WTC11 (cell line): ENCODE data around the gene GART. TPM values are rescaled to one million over a fixed set of nuclear protein-coding genes. Genes with fewer than 3 reads are reported as not detected.
"Not testable (repeated sequence)": the region's sequence is repeated elsewhere in the genome, so short reads cannot be mapped to it uniquely, and the experiment has no call there.

Experiments
- ATAC-seq: fragments of 200-7000 bp; cut with Tn5 transposase; 2 replicates; pipeline ENCODE4 v1.10.0; 2021; ENCODE audit warnings: mild to moderate bottlenecking, moderate library complexity
- CTCF ChIA-PET: fragments of 300-600 bp; sonication (Branson Sonifier 250); formaldehyde crosslinking; loops from one replicate; lab custom pipeline; 2021; ENCODE audit warnings: antibody characterized with exemption; lab: Charles Lee
- POLR2A ChIA-PET: fragments of 350-600 bp; sonication (Branson Sonifier 250); formaldehyde crosslinking; loops from one replicate; lab custom pipeline; 2021; ENCODE audit warnings: antibody characterized with exemption; lab: Charles Lee
- DNase-seq: peaks from one replicate; pipeline ENCODE4 v3.0.0; 2021; ENCODE audit warnings: low spot score
- H3K27ac Mint-ChIP-seq: 2 replicates; pipeline ENCODE4 v1.8.0; 2021; ENCODE audit warnings: mixed read lengths
- H3K27me3 Mint-ChIP-seq: 2 replicates; pipeline ENCODE4 v1.8.0; 2021; ENCODE audit warnings: low read depth, mild to moderate bottlenecking, moderate library complexity, mixed read lengths
- H3K36me3 Mint-ChIP-seq: 2 replicates; pipeline ENCODE4 v1.8.0; 2021; ENCODE audit warnings: mixed read lengths
- H3K4me1 Mint-ChIP-seq: 2 replicates; pipeline ENCODE4 v1.8.0; 2022; ENCODE audit warnings: mixed read lengths
- H3K4me3 Mint-ChIP-seq: 2 replicates; pipeline ENCODE4 v1.8.0; 2021; ENCODE audit warnings: mild to moderate bottlenecking, moderate library complexity, mixed read lengths
- H3K9me3 Mint-ChIP-seq: 2 replicates; pipeline ENCODE4 v1.8.0; 2021; ENCODE audit warnings: mixed read lengths
- AR ChIP-seq: fragments of 250-450 bp; sonication (Bioruptor Pico); IDR thresholded peaks from 2 replicates; pipeline ENCODE4 v1.9.0; 2021; ENCODE audit warnings: mild to moderate bottlenecking
- ATF3 ChIP-seq: sonication (generic); formaldehyde crosslinking; conservative IDR thresholded peaks from 2 replicates; pipeline ENCODE4 v1.8.1; 2022; ENCODE audit warnings: mild to moderate bottlenecking, missing genetic modification reagents
- E2F5 ChIP-seq: sonication (generic); formaldehyde crosslinking; IDR thresholded peaks from 2 replicates; pipeline ENCODE4 v1.8.1; 2022; ENCODE audit warnings: mild to moderate bottlenecking, moderate library complexity, missing genetic modification reagents
- FOXJ3 ChIP-seq: sonication (generic); formaldehyde crosslinking; IDR thresholded peaks from 2 replicates; pipeline ENCODE4 v1.9.0; 2021; ENCODE audit warnings: missing genetic modification reagents, mild to moderate bottlenecking, borderline replicate concordance
- FOXP1 ChIP-seq: sonication (generic); formaldehyde crosslinking; IDR thresholded peaks from 2 replicates; pipeline ENCODE4 v1.8.0; 2022; ENCODE audit warnings: missing genetic modification reagents, mild to moderate bottlenecking, moderate library complexity, borderline replicate concordance
- GABPB1 ChIP-seq: sonication (generic); formaldehyde crosslinking; IDR thresholded peaks from 2 replicates; pipeline ENCODE4 v1.8.1; 2023; ENCODE audit warnings: mild to moderate bottlenecking, missing genetic modification reagents
- GTF2I ChIP-seq: fragments of 250-450 bp; sonication (Bioruptor Pico); conservative IDR thresholded peaks from 2 replicates; pipeline ENCODE4 v1.4.0; 2021; ENCODE audit warnings: mild to moderate bottlenecking
- HMGA2 ChIP-seq: fragments of 250-450 bp; sonication (Bioruptor Pico); IDR thresholded peaks from 2 replicates; pipeline ENCODE4 v1.4.0; 2021; ENCODE audit warnings: mild to moderate bottlenecking, moderate library complexity
- NFYB ChIP-seq: sonication (generic); formaldehyde crosslinking; conservative IDR thresholded peaks from 2 replicates; pipeline ENCODE4 v1.8.0; 2022; ENCODE audit warnings: low read depth, missing genetic modification reagents
- TEAD4 ChIP-seq: sonication (generic); formaldehyde crosslinking; IDR thresholded peaks from 2 replicates; pipeline ENCODE4 v1.8.0; 2022; ENCODE audit warnings: mild to moderate bottlenecking, missing genetic modification reagents
- ZBTB21 ChIP-seq: sonication (generic); formaldehyde crosslinking; IDR thresholded peaks from 2 replicates; pipeline ENCODE4 v1.8.1; 2023; ENCODE audit warnings: mild to moderate bottlenecking, missing genetic modification reagents, borderline replicate concordance
- ZNF219 ChIP-seq: sonication (generic); formaldehyde crosslinking; IDR thresholded peaks from 2 replicates; pipeline ENCODE4 v1.8.0; 2023; ENCODE audit warnings: missing genetic modification reagents, mild to moderate bottlenecking, borderline replicate concordance
- ZNF396 ChIP-seq: fragments of 250-450 bp; sonication (Bioruptor Pico); IDR thresholded peaks from 2 replicates; pipeline ENCODE4 v1.8.0; 2021; ENCODE audit warnings: mild to moderate bottlenecking, moderate library complexity, borderline replicate concordance
- total RNA-seq: library from RNA; stranded (reverse); gene quantifications from 3 replicates; pipeline ENCODE4 v1.2.3, GENCODE V29; 2021
- TF ChIP-seq, protein P1 (sequence below): fragments of 250-450 bp; sonication (Bioruptor Pico); IDR thresholded peaks from 2 replicates; pipeline ENCODE4 v1.9.0; 2021; ENCODE audit warnings: moderate library complexity, mild to moderate bottlenecking, inconsistent platforms, borderline replicate concordance
- TF ChIP-seq, protein P2 (sequence below): sonication (generic); formaldehyde crosslinking; conservative IDR thresholded peaks from 2 replicates; pipeline ENCODE4 v1.8.1; 2023; ENCODE audit warnings: mild to moderate bottlenecking, low read depth, missing genetic modification reagents, moderate library complexity
- TF ChIP-seq, protein P3 (sequence below): fragments of 250-450 bp; sonication (Bioruptor Pico); conservative IDR thresholded peaks from 2 replicates; pipeline ENCODE4 v1.9.0; 2021; ENCODE audit warnings: mild to moderate bottlenecking

The GART gene
- total RNA-seq, 1 experiment from 2014 or later = 223 TPM

- not testable (repeated sequence) for H3K4me1 Mint-ChIP-seq, H3K4me3 Mint-ChIP-seq, H3K27me3 Mint-ChIP-seq, H3K9me3 Mint-ChIP-seq, DNase-seq, H3K27ac Mint-ChIP-seq
- CTCF ChIA-PET = interaction anchor here (4.5 kb wide), 1 partner anchor 29 kb away, joined by 23 read pairs; no protein-coding TSS in a partner anchor
- peak; percentile 93 for TF ChIP-seq GABPB1 (CRISPR knock-in tag)
- TF ChIP-seq, all 79 proteins: peak for 1; not testable (repeated sequence) for 78
- POLR2A ChIA-PET, ATAC-seq: not testable (repeated sequence)
- peaks cover 45% of the 10 kb centered on the region for H3K36me3 Mint-ChIP-seq
These were observed 34.8 kb upstream of the GART start for GRCh38 chr21:33576741-33577141.

GRCh38 chr21:33572350-33572749 is 30.4 kb upstream of the GART start:
- POLR2A ChIA-PET = no interaction called here
- CTCF ChIA-PET = no interaction called here
- Mint-ChIP-seq H3K4me3 (no peak overlapping the region), H3K27ac (no peak overlapping the region), H3K4me1 (no peaks in the 10 kb centered on the region), H3K27me3 (no peaks in the 10 kb centered on the region), H3K36me3 (peaks cover 69% of the 10 kb centered on the region), H3K9me3 (no peaks in the 10 kb centered on the region)
- no peak for DNase-seq
- TF ChIP-seq FOXJ3 = no peak
- TF ChIP-seq, protein P1, sequence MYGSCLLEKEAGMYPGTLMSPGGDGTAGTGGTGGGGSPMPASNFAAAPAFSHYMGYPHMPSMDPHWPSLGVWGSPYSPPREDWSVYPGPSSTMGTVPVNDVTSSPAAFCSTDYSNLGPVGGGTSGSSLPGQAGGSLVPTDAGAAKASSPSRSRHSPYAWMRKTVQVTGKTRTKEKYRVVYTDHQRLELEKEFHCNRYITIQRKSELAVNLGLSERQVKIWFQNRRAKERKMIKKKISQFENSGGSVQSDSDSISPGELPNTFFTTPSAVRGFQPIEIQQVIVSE (CRISPR knock-in tag) = no peak
- TF ChIP-seq ZNF219 = no peak
- no peak for TF ChIP-seq TEAD4 (CRISPR knock-in tag)
- TF ChIP-seq GTF2I = no peak
- no peak for TF ChIP-seq HMGA2 (CRISPR knock-in tag)
- TF ChIP-seq, protein P2, sequence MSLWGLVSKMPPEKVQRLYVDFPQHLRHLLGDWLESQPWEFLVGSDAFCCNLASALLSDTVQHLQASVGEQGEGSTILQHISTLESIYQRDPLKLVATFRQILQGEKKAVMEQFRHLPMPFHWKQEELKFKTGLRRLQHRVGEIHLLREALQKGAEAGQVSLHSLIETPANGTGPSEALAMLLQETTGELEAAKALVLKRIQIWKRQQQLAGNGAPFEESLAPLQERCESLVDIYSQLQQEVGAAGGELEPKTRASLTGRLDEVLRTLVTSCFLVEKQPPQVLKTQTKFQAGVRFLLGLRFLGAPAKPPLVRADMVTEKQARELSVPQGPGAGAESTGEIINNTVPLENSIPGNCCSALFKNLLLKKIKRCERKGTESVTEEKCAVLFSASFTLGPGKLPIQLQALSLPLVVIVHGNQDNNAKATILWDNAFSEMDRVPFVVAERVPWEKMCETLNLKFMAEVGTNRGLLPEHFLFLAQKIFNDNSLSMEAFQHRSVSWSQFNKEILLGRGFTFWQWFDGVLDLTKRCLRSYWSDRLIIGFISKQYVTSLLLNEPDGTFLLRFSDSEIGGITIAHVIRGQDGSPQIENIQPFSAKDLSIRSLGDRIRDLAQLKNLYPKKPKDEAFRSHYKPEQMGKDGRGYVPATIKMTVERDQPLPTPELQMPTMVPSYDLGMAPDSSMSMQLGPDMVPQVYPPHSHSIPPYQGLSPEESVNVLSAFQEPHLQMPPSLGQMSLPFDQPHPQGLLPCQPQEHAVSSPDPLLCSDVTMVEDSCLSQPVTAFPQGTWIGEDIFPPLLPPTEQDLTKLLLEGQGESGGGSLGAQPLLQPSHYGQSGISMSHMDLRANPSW (CRISPR knock-in tag) = no peak
- TF ChIP-seq E2F5 (CRISPR knock-in tag) = no peak
- no peak for TF ChIP-seq ZNF396 (CRISPR knock-in tag)
- no peak for TF ChIP-seq FOXP1 (CRISPR knock-in tag)
- TF ChIP-seq ZBTB21 (CRISPR knock-in tag) = no peak
- no peak for TF ChIP-seq ATF3 (CRISPR knock-in tag)
- TF ChIP-seq NFYB = no peak
- TF ChIP-seq, protein P3, sequence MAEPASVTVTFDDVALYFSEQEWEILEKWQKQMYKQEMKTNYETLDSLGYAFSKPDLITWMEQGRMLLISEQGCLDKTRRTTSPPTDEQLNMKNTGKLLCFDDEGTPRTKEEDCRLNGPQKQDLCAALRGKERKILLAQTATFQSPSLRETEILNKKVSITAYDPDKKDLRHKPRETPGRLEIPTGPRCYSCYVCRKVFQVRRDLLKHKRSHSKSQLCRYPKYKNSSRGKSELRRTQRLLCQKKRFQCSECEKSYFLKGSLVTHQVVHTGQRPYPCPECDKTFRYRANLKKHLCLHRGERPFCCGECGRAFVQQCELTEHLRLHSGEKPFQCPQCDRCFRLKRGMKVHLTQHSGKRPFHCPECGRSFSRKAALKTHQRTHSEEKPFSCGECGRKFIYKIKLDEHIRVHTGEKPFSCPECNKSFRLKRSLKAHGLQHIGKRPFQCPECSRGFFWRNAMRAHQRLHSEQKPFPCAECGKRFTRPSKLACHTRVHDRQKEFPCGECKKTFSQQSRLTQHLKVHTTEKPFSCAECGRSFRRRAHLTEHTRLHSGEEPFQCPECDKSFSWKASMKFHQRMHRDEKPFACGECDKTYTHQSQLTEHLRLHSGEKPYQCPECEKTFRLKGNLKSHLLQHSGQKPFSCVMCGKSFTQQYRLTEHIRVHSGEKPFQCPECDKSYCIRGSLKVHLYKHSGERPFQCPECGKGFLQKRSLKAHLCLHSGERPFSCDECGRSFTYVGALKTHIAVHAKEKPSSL = no peak
- no peak for TF ChIP-seq AR (CRISPR knock-in tag)
- ATAC-seq = no peak
